ENCODE data around the gene ZNF22.
A peak's percentile ranks its signal among the peaks of the same experiment; 100 is the strongest.

The ZNF22 gene

GRCh38 chr10:44970812-44971395, 29.8 kb upstream of the ZNF22 start:
- H3K4me1 ChIP-seq = 0 out of 2 replicates have a peak, but pooled peaks cover 4% of the 10 kb centered on the region
- H3K27me3 ChIP-seq = no peaks in the 10 kb centered on the region
- H3K36me3 ChIP-seq = no peaks in the 10 kb centered on the region
- no peak overlapping the region for H3K4me3 ChIP-seq (ENCODE audit: low read depth, low read length)
- no peak for TF ChIP-seq CTCF (IDR thresholded peaks at IDR 0.05; ENCODE audit: low read depth, low read length)
- DNase-seq = no peak
- no peaks in the 10 kb centered on the region for H3K9me3 ChIP-seq

GRCh38 chr10:44971434-44971833, 29.3 kb upstream of the ZNF22 start:
- H3K4me3 ChIP-seq (ENCODE audit: low read depth, low read length) = no peak overlapping the region
- no peak for DNase-seq
- no peaks in the 10 kb centered on the region for H3K27me3 ChIP-seq
- H3K4me1 ChIP-seq = 0 out of 2 replicates have a peak, but pooled peaks cover 5% of the 10 kb centered on the region
- no peaks in the 10 kb centered on the region for H3K36me3 ChIP-seq
- TF ChIP-seq CTCF (IDR thresholded peaks at IDR 0.05; ENCODE audit: low read depth, low read length) = no peak
- H3K9me3 ChIP-seq = no peaks in the 10 kb centered on the region

GRCh38 chr10:44971935-44972757, 28.6 kb upstream of the ZNF22 start:
- Histone ChIP-seq H3K36me3 (no peaks in the 10 kb centered on the region), H3K4me3 (ENCODE audit: low read depth, low read length) (no peak overlapping the region), H3K9me3 (no peaks in the 10 kb centered on the region), H3K4me1 (0 out of 2 replicates have a peak, but pooled peaks cover 5% of the 10 kb centered on the region), H3K27me3 (no peaks in the 10 kb centered on the region)
- no peak for TF ChIP-seq CTCF (IDR thresholded peaks at IDR 0.05; ENCODE audit: low read depth, low read length)
- no peak for DNase-seq

GRCh38 chr10:44972874-44973306, 27.8 kb upstream of the ZNF22 start:
- DNase-seq = peak; percentile 51
- 0 out of 2 replicates have a peak, but pooled peaks cover 5% of the 10 kb centered on the region for H3K4me1 ChIP-seq
- no peak overlapping the region for H3K4me3 ChIP-seq (ENCODE audit: low read depth, low read length)
- no peaks in the 10 kb centered on the region for H3K36me3 ChIP-seq
- TF ChIP-seq CTCF (IDR thresholded peaks at IDR 0.05; ENCODE audit: low read depth, low read length) = no peak
- H3K9me3 ChIP-seq = no peaks in the 10 kb centered on the region
- no peaks in the 10 kb centered on the region for H3K27me3 ChIP-seq

GRCh38 chr10:44973323-44974081, 27.2 kb upstream of the ZNF22 start:
- no peak overlapping the region for H3K4me3 ChIP-seq (ENCODE audit: low read depth, low read length)

More at GRCh38 chr10:44973323-44974081, 27.2 kb upstream of the ZNF22 start:
- Histone ChIP-seq H3K27me3 (no peaks in the 10 kb centered on the region), H3K36me3 (no peaks in the 10 kb centered on the region), H3K9me3 (no peaks in the 10 kb centered on the region), H3K4me1 (peaks cover 7% of the 10 kb centered on the region; the same call in 1 of the 2 replicates)
- no peak for TF ChIP-seq CTCF (IDR thresholded peaks at IDR 0.05; ENCODE audit: low read depth, low read length)
- DNase-seq = no peak

All from BE2C (cell line).